Transverse colon (tissue), 4 donors: ENCODE results near the gene C2CD4D. TPM values are rescaled to one million over a fixed set of nuclear protein-coding genes. Genes with fewer than 3 reads are reported as not detected.
"Not testable (repeated sequence)": the region's sequence is repeated elsewhere in the genome, so short reads cannot be mapped to it uniquely, and the experiment has no call there.

ENCODE experiments used
- DNase-seq: peaks from one replicate; pipeline ENCODE4 v3.0.0-alpha.2; 2019
- H3K27ac ChIP-seq, 4 donors: fragments of 200-600 bp; sonication (generic); 2 replicates each; pipeline ENCODE4 v1.5.1; 2016 to 2018; ENCODE audit warnings: inconsistent platforms in 4 of 4
- H3K27me3 ChIP-seq: fragments of 200-600 bp; sonication (generic); 2 replicates; pipeline ENCODE4 v1.5.1; 2017; ENCODE audit warnings: inconsistent platforms
- H3K36me3 ChIP-seq, 4 donors: fragments of 200-600 bp; sonication (generic); 2 replicates each; pipeline ENCODE4 v1.5.1; 2017 to 2019; ENCODE audit warnings: inconsistent platforms in 4 of 4
- H3K4me1 ChIP-seq, 4 donors: fragments of 200-600 bp; sonication (generic); 2 replicates each; pipeline ENCODE4 v1.5.1; 2017 to 2020; ENCODE audit warnings: inconsistent platforms in 4 of 4
- H3K4me3 ChIP-seq, 4 donors: fragments of 200-600 bp; sonication (generic); 1 replicate in 1 of 4; 2 replicates in 3 of 4; pipeline versions ENCODE4 v1.5.1 to v1.6.1; 2017 to 2019; ENCODE audit warnings: inconsistent platforms in 4 of 4
- H3K9me3 ChIP-seq, 2 donors: fragments of 200-600 bp; sonication (generic); 2 replicates each; pipeline ENCODE4 v1.5.1; 2017 to 2019; ENCODE audit warnings: inconsistent platforms in 2 of 2
- CTCF ChIP-seq, 5 experiments: fragments of 200-600 bp in 3 of 5; fragments of 450-650 bp in 2 of 5; sonication (generic) in 3 of 5; IDR thresholded peaks; 1 replicate in 2 of 5; 2 replicates in 3 of 5; pipeline ENCODE4 v1.5.1; 2016 to 2017; ENCODE audit warnings: antibody characterized with exemption in 5 of 5, inconsistent platforms in 3 of 5, mild to moderate bottlenecking in 2 of 5, moderate library complexity in 1 of 5
- EP300 ChIP-seq: sonication (generic); formaldehyde crosslinking; IDR thresholded peaks from one replicate; pipeline ENCODE4 v1.6.1; 2017; ENCODE audit warnings: antibody characterized with exemption, low read depth
- POLR2A ChIP-seq: fragments of 450-650 bp; IDR thresholded peaks from one replicate; pipeline ENCODE4 v1.6.1; 2016; ENCODE audit warnings: antibody characterized with exemption, mild to moderate bottlenecking, moderate library complexity
- POLR2AphosphoS5 ChIP-seq, 3 donors: sonication (generic); formaldehyde crosslinking; IDR thresholded peaks; one replicate each; pipeline ENCODE4 v1.6.1; 2016; ENCODE audit warnings: antibody characterized with exemption in 3 of 3
- WGBS, 2 donors: methylation state at CpG; one replicate each; pipeline ENCODE4 v1.1.5; 2018; ENCODE audit warnings: low coverage in 1 of 2; 5-methylcytosine and 5-hydroxymethylcytosine counted together
- in situ Hi-C, 4 donors: fragments of 200-750 bp; cut with MboI; loops; one replicate each; pipeline versions ENCODE4 v1.15.0 to v1.15.1; 2017; ENCODE audit warnings: low sequenced_read_pairs in 3 of 4, low pct_ligation_motif_present in 1 of 4, low pct_unique_long_range_greater_than_20kb in 1 of 4
- intact Hi-C: fragments of 100-400 bp; cut with DNase I; formaldehyde crosslinking; loops from one replicate; pipeline ENCODE4 v1.15.1; 2023; ENCODE audit warnings: low total_unique reads
- total RNA-seq, 4 donors: library from RNA; depleted of rRNA; stranded (reverse); fragments of >200 nt; gene quantifications; one replicate each; pipeline ENCODE4 v1.1.0, GENCODE V29; 2016

The C2CD4D gene
- not detected for total RNA-seq

- Histone ChIP-seq H3K4me3 (peak within 1 kb of the TSS in 3 of 4 donors; percentile 29 to 54 (median 34)), H3K9me3 (no peaks in the 10 kb centered on the region), H3K36me3 (no peaks in the 10 kb centered on the region), H3K27ac (peak within 1 kb of the TSS; percentile 80 to 91 (median 89)), H3K4me1 (peaks cover 3 to 42% (median 26%) of the 10 kb centered on the region in 4 donors), H3K27me3 (peaks cover 41% of the 10 kb centered on the region)
- WGBS, 2 donors = 6% methylated on average over 32 of the region's 47 CpGs; no CpG with 5 or more reads in 1 of the 2 donors
- TF ChIP-seq POLR2AphosphoS5 (IDR thresholded peaks at IDR 0.05) (peak; percentile 79 to 92 (median 91)), POLR2A (peak; percentile 94), CTCF (IDR thresholded peaks at IDR 0.05) (peak in 3 of 5 experiments; percentile 9 to 44 (median 11)), EP300 (no peak)
- in situ Hi-C loops (no loop called here), intact Hi-C loops (no loop called here)
- DNase-seq = peak; percentile 87
These were observed at the start of gene C2CD4D for GRCh38 chr1:151839457-151840403. TSS of gene C2CD4D (minus strand) at chr1:151839820. CDS start at chr1:151838989, 831 bp downstream.

GRCh38 chr1:151888972-151889570 is 49.5 kb upstream of the C2CD4D start:
- 79 to 92% methylated on average over 2 of the region's 2 CpGs for WGBS, 2 donors
- peak; percentile 31 to 47 (median 42) for TF ChIP-seq CTCF (IDR thresholded peaks at IDR 0.05)
- TF ChIP-seq POLR2A = no peak
- intact Hi-C loops = no loop called here
- Histone ChIP-seq H3K27ac (no peak overlapping the region), H3K4me3 (no peak overlapping the region), H3K9me3 (no peaks in the 10 kb centered on the region), H3K36me3 (peaks cover 0 to 3% (median 0%) of the 10 kb centered on the region in 4 donors), H3K27me3 (no peaks in the 10 kb centered on the region), H3K4me1 (no peaks in the 10 kb centered on the region)
- in situ Hi-C loops = no loop called here
- DNase-seq = no peak

- H3K4me3 ChIP-seq = no peak overlapping the region
- no peaks in the 10 kb centered on the region for H3K9me3 ChIP-seq
- TF ChIP-seq CTCF (IDR thresholded peaks at IDR 0.05) = no peak
- no peak for TF ChIP-seq EP300
- no peak for TF ChIP-seq POLR2AphosphoS5 (IDR thresholded peaks at IDR 0.05)
- H3K36me3 ChIP-seq = no peaks in the 10 kb centered on the region
- H3K27me3 ChIP-seq = no peaks in the 10 kb centered on the region
- WGBS, 2 donors = 90% methylated on average over 1 of the region's 1 CpG; no CpG with 5 or more reads in 1 of the 2 donors
- H3K27ac ChIP-seq = no peak overlapping the region
- intact Hi-C loops = no loop called here
- in situ Hi-C loops = no loop called here
- H3K4me1 ChIP-seq = no peaks in the 10 kb centered on the region
- DNase-seq = no peak
These were observed 47.4 kb upstream of the C2CD4D start for GRCh38 chr1:151887028-151887427.

- no peak for DNase-seq
- in situ Hi-C loops (no loop called here), intact Hi-C loops (no loop called here)
- Histone ChIP-seq H3K4me3 (no peak overlapping the region), H3K27ac (no peak overlapping the region), H3K4me1 (no peaks in the 10 kb centered on the region), H3K27me3 (no peaks in the 10 kb centered on the region), H3K36me3 (no peaks in the 10 kb centered on the region), H3K9me3 (no peaks in the 10 kb centered on the region)
- TF ChIP-seq CTCF (IDR thresholded peaks at IDR 0.05) (no peak), POLR2A (no peak), EP300 (no peak), POLR2AphosphoS5 (IDR thresholded peaks at IDR 0.05) (no peak)
- WGBS, 2 donors = 60 to 86% methylated on average over 1 of the region's 1 CpG
These were observed 45.9 kb upstream of the C2CD4D start for GRCh38 chr1:151885479-151885878.

GRCh38 chr1:151884879-151885278 is 45.3 kb upstream of the C2CD4D start:
- H3K4me1 ChIP-seq, H3K36me3 ChIP-seq, intact Hi-C loops, H3K4me3 ChIP-seq, H3K27me3 ChIP-seq, H3K27ac ChIP-seq, DNase-seq, H3K9me3 ChIP-seq, in situ Hi-C loops: not testable (repeated sequence)
- WGBS, 2 donors = 95 to 97% methylated on average over 3 to 5 of the region's 5 CpGs

GRCh38 chr1:151884445-151884844 is 44.8 kb upstream of the C2CD4D start:
- in situ Hi-C loops, DNase-seq, H3K36me3 ChIP-seq, H3K27me3 ChIP-seq, intact Hi-C loops, H3K4me1 ChIP-seq, H3K9me3 ChIP-seq, H3K4me3 ChIP-seq, H3K27ac ChIP-seq: not testable (repeated sequence)
- WGBS, 2 donors = 93 to 100% methylated on average over 1 to 3 of the region's 3 CpGs
